HG03095 (cell line): Measurements from ENCODE around the gene SOCS4.
A peak's percentile ranks its signal among the peaks of the same experiment; 100 is the strongest.
"Not testable (repeated sequence)": the region's sequence is repeated elsewhere in the genome, so short reads cannot be mapped to it uniquely, and the experiment has no call there.

ENCODE experiments used
- ATAC-seq: cut with Tn5 transposase; IDR thresholded peaks from one replicate; pipeline ENCODE4 v1.9.1; 2021; ENCODE audit warnings: moderate library complexity; ENCODE audit not compliant: unreplicated experiment

The SOCS4 gene

GRCh38 chr14:55051423-55052268 lies 24.6 kb downstream of the SOCS4 start, which contains the start of gene MAPK1IP1L:
Gene MAPK1IP1L (plus strand): TSS chr14:55051647. CDS start chr14:55061684, 10,037 bp downstream.
- ATAC-seq = peak; percentile 85

GRCh38 chr14:55052269-55052930 lies 25.4 kb downstream of the SOCS4 start:
- no peak for ATAC-seq

DNA sequence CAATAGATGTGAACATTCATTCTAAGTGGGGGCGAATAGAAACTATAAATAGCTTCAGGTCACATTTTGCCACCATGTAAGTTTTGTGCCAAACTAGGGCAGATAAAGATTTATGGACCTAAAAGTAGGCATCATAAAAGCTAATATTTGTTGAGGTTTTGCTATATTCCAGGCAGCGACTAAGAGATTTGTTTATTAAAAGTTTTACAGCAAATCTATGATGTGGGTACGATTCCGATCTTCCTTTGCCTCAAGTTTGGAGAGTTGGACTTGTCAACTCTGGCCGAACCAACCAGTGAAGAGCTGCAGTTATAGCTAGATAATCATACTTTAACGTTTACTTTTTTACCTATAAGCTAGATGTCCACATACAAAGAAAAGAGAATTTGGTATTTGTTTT lies 26.0 kb downstream of the SOCS4 start:
- no peak for ATAC-seq

- no peak for ATAC-seq
Measured at GRCh38 chr14:55053500-55053899, 26.5 kb downstream of the SOCS4 start.

GRCh38 chr14:55054098-55054497 lies 27.1 kb downstream of the SOCS4 start:
- ATAC-seq = no peak

DNA sequence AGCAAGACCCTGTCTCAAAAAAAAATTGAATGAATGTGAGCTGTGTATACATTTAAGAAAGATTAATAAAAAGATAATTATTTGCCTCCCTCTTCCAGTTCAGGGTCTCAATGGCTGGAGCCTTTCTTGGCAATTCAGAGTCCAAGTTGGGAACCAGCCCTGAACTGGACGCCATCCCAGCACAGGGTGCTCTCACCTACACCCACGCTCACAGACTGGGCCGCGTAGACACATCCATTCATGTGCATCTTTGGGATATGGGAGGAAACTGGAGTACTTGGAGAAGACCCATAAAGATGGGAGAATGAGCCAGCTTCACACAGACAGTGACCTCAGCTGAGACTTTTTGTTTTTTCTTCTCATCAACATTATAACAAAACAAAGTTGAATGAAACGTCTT lies 30.9 kb downstream of the SOCS4 start:
- no peak for ATAC-seq

DNA sequence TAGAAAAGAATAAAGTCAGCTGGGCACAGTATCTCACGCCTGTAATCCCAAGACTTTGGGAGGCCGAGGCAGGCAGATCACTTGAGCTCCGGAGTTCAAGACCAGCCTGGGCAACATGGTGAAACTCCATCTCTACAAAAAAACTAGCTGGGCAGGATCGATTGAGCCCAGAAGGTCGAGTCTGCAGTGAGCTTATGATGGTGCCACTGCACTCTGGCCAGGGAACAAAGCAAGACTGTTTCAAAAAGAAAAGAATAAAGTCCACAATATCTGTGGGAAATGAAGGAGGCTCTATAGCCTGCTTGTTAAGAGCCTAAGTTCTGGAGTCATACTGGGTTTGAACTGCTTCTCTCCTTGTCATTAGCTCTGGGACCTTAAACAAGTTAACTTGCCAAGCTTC lies 32.3 kb downstream of the SOCS4 start:
- ATAC-seq = no peak

DNA sequence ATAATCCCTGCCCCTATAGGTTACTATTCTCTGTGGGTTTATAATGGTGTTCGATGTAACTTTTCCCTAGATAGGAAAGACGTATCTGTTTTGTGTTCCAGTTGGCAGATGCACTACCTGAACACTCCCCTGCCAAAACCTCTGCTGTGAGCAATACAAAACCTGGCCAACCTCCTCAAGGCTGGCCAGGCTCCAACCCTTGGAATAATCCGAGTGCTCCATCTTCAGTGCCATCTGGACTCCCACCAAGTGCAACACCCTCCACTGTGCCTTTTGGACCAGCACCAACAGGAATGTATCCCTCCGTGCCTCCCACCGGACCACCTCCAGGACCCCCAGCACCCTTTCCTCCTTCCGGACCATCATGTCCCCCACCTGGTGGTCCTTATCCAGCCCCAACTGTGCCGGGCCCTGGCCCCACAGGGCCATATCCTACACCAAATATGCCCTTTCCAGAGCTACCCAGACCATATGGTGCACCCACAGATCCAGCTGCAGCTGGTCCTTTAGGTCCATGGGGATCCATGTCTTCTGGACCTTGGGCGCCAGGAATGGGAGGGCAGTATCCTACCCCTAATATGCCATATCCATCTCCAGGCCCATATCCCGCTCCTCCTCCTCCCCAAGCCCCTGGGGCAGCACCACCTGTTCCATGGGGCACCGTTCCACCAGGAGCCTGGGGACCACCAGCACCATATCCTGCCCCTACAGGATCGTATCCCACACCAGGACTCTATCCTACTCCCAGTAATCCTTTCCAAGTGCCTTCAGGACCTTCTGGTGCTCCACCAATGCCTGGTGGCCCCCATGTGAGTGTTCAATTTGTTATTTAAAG lies 35.7 kb downstream of the SOCS4 start:
- ATAC-seq = no peak

GRCh38 chr14:55064896-55065295 lies 37.9 kb downstream of the SOCS4 start:
- ATAC-seq = not testable (repeated sequence)

- no peak for ATAC-seq
Measured at GRCh38 chr14:55065411-55065810, 38.4 kb downstream of the SOCS4 start.

GRCh38 chr14:55066223-55066622 lies 39.2 kb downstream of the SOCS4 start:
- no peak for ATAC-seq

DNA sequence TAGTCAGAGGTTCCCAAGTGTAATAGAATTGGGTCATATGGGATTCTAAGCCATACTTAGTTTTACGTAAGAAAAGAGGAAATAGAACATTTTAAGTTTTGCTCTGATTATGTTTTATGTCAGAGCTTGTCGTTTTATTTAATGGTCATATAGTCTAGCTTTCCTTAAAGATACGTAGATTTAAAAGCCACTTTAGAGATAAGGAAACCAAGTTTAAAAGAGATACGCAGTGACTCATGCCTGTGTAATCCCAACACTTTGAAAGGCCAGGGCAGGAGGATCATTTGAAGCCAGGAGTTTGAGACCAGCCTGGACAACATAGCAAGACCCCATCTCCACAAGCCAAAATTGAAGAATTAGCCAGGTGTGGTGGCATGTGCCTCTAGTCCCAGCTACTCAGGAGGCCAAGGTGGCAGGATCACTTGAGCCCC lies 44.0 kb downstream of the SOCS4 start:
- no peak for ATAC-seq

- peak; percentile 35 for ATAC-seq
Measured at GRCh38 chr14:55071870-55072640, 45.0 kb downstream of the SOCS4 start.

DNA sequence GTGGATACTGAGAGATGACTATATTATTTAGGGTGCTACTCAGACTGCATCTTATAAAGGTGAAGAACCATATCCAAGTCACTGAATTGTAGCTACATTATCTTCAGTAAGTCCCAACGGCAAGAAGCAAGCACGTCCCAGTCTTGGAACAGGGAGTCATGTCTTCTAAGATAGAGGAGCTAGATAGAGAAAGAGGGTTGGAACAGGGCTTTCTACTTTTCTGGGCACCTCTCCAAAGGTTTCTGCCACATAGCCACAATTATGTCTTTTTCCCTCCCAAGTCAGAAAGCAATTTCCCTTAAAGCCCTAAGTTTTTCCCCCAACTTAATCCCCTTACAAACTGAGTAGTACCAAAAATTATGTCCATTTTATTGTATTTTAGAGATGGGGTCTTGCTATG lies 46.8 kb downstream of the SOCS4 start:
- ATAC-seq = no peak

DNA sequence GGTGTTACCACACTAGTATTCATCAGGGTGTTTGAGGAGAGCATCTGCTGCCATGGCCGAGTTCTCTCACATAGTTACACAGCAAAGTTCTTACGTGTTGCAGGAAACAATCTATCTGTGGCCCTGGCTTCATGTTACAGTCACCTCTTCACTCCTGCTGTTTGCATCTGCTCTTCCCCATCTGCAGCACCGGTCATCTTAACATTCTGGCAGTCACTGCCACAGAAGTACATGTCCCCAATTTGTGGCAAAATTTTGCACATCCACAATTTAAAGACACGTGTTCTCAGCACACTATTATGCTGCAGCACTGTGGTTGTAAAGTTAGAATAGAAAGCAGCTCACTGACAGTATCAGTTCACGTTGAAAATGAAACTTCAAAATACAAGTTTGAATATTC lies 47.6 kb downstream of the SOCS4 start:
- ATAC-seq = peak; percentile 48

DNA sequence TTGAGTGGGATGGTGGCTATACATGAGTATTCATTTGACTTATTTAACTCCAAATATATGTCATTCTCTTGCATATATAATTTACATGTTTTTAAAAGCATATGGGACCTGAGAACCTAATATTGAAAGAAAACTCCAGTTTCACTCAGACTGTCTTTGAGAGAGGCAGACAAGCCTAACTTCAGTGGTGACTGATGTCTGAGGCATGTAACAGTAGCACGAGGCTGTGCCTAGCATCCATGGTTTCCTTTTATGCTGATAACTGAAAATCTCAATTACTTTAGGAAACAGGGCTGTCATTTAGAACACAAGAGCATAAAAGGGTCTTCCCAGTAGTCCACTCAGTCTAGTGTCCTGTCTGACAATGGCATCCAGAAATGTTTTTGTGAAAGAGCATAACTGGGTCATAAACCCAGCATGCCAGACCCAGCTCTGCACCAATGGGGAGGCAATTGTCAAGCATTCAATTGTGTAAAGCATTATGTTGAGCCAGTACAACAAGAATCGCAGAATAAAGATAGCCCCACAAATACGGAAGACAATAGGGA lies 48.7 kb downstream of the SOCS4 start:
- no peak for ATAC-seq

DNA sequence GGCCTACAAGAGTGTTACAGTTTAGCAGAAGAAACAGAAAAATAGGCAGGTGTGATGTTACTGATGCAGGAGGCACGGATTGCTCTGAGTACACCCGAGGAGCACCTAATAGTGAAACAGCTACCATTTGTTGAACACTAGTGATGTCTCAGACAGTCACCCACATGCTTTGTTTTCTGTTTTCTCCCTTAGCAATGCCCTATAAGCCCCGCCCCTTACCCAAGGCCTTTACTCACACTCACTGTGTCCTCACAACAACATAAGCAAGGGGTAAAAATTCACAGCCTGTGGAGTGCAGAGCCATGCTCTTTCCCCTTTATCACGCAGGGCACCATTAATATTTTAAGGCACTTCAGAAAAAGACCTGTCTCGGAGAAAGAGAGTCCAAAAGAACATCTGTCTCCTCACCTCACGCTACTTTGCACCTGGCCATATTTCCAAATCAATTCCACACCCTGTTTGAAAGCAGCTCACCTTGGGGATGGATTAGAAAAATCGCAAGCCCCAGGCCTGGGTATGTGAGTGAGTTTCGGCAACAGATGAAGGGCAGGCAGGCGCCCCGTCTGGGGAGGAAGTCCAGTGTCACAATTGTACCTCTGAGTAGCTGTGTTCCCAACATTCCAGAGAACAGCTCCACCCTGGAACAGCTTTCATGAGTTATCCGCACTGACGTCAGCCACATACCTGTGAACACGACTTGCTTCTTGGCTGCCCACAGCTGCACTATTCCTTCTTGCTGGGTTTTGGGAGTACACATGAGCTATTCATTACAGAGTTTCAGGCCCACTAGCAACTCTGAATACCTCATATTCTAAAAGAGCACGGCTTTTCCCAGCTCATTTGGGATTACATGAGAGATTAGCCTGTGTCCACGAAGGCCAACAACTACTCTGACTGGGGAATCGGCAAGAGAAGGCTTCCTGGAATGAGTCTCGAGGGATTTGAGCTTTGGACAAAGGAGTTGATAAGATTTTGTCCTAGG lies 50.4 kb downstream of the SOCS4 start:
- ATAC-seq = no peak

DNA sequence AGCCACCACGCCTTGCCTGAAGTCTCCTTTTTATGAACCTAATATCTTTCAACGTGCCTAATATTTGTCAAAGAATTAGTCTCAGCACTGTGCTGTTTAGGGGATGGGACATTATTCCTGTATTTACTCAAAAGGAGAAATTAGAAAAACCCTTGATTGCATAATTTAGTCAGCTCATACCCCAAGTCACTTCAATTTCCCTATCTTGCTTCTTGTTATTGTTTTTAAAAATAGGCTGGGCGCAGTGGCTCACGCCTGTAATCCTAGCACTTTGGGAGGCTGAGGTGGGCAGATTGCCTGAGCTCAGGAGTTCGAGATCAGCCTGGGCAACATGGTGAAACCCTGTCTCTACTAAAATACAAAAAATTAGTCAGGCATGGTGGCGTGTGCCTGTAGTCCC lies 52.9 kb downstream of the SOCS4 start:
- not testable (repeated sequence) for ATAC-seq

DNA sequence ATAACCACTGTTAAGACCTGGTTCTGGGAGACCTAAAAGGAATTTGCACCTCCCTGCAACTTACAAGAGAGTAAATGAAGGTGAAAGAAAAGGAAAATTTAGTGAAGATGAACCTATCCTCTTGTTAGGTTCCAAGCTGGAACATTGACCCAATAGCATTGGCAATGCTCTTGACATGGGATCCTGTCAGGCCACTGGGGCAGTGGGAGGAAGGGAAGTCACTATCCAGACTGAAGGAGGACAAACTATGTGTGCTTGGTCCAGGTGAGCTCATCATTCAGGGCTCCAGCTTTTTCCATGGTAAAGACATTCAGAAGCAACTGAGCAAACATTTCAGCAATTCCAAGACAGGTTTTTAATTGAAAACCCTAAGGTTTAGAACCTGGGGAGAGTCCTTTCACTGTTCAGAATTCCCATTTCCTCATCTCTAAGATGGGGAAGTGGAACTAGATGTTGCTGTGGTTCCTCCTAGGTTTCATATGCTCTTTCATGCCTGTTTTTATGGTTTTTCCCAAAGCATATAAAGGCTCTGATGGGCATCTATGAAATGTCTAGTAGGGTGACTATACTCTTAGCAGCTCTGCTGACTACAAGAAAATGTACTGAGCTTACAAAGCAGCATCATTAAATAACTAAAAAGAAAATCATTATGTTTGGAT lies 57.5 kb downstream of the SOCS4 start:
- no peak for ATAC-seq
